Heart left ventricle (tissue), 13 donors: ENCODE measurements around the gene ABCA12.

Experiments
- POLR2A ChIP-seq, 2 donors: fragments of 450-650 bp; IDR thresholded peaks; one replicate each; pipeline ENCODE4 v1.6.1; 2017; ENCODE audit warnings: antibody characterized with exemption in 2 of 2, mild to moderate bottlenecking in 2 of 2, moderate library complexity in 2 of 2
- TF ChIP-seq, protein P1 (sequence below), 12 donors: fragments of 200-600 bp; sonication (generic) in 4 of 12; IDR thresholded peaks; one replicate each; pipeline versions ENCODE4 v1.5.0 to v1.8.0; 2018 to 2022; ENCODE audit warnings: antibody characterized with exemption in 12 of 12, mild to moderate bottlenecking in 5 of 12
- donor health status: ischemic (EF 13 %, LVEDD 7.1; RV severe dilation, severe dysfunction).
- donor health status: DM: no; HTN: yes; CAD: no.
- donor health status: DM: no; HTN: no; CAD: no.
- donor health status: ischemic (EF 25% LVEDD 6.9; RV normal size, moderate dysfunction).
- donor health status: ischemic (EF 25% LVEDD 5.7; RV mildly dilated, moderate dysfunction).
- donor health status: ischemic (EF 35%, LVEDD 5.7; RV mildly dilated, moderate dysfunction).
- donor health status: nonischemic (EF 11% LVEDD 7.7; RV severe dilation, severe dysfunction).
- donor health status: DM: yes; HTN: yes; CAD: no.
- donor health status: PGD.
- donor health status: ischemic (EF 29% LVEDD 5.4; RV normal size, mild dysfunction).
- donor health status: nonischemic (EF 23%, LVEDD 6.1; RV moderate dilation, normal function).

DNA sequence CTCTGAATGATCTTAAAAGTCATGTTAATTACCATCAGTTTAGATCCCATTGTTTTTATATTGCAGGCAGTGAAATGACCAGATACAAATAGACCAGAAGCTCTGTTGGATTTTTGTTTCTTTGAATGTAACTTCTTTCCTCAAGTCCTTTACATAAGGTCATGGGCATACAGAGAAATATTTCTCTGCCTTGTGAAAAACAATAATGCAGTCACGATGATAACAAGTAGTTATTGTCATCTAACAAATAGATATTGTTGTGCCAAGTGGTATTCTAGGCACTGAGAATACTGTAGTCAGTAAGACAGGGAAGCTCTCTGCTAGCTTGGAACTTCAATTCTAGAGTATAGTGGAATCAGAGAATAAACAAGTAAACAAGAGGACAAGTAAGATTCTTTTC lies 234.2 kb downstream of the ABCA12 start:
- TF ChIP-seq, protein P1, sequence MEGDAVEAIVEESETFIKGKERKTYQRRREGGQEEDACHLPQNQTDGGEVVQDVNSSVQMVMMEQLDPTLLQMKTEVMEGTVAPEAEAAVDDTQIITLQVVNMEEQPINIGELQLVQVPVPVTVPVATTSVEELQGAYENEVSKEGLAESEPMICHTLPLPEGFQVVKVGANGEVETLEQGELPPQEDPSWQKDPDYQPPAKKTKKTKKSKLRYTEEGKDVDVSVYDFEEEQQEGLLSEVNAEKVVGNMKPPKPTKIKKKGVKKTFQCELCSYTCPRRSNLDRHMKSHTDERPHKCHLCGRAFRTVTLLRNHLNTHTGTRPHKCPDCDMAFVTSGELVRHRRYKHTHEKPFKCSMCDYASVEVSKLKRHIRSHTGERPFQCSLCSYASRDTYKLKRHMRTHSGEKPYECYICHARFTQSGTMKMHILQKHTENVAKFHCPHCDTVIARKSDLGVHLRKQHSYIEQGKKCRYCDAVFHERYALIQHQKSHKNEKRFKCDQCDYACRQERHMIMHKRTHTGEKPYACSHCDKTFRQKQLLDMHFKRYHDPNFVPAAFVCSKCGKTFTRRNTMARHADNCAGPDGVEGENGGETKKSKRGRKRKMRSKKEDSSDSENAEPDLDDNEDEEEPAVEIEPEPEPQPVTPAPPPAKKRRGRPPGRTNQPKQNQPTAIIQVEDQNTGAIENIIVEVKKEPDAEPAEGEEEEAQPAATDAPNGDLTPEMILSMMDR (IDR thresholded peaks at IDR 0.05), result no peak
- no peak for TF ChIP-seq POLR2A (IDR thresholded peaks at IDR 0.05)
